Bone marrow (tissue), 2 donors: ENCODE data around the gene DOK3.

ENCODE experiments used
- DNase-seq, 2 donors: peaks; one replicate each; lab custom pipeline; 2025; lab: John Stamatoyannopoulos, UW

The DOK3 gene

DNA sequence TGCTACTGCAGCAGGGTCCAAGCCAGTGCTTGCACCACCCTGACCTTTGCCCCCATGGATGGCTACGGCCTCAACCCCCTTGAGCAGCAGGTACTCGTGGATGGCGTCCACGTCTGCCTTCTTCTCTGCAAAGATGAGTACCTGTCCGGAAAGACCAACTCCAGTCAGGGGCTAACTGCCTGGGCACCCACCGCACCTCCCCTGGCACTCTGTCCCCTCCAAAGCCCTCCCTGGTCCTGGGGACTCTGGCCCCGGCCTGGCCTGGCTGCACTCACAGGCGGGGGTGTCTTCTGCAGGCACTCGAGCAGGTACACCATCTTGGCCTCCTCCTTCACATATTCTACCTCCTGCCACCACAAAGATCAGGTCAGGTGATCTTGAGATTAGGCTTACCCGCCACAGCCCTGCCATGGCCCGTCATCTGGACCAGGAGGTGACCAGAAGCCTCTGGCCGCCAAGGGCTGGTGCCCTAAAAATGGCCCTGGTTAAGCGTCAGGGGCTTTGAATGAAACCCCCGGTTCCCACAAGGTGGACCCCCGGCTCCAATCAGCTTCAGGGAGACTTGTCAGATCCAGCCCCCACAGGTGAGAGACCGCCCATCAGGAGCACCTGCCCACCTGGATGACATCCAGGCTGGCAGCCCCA is 3.2 kb upstream of the DOK3 start:
- no peak for DNase-seq

DNA sequence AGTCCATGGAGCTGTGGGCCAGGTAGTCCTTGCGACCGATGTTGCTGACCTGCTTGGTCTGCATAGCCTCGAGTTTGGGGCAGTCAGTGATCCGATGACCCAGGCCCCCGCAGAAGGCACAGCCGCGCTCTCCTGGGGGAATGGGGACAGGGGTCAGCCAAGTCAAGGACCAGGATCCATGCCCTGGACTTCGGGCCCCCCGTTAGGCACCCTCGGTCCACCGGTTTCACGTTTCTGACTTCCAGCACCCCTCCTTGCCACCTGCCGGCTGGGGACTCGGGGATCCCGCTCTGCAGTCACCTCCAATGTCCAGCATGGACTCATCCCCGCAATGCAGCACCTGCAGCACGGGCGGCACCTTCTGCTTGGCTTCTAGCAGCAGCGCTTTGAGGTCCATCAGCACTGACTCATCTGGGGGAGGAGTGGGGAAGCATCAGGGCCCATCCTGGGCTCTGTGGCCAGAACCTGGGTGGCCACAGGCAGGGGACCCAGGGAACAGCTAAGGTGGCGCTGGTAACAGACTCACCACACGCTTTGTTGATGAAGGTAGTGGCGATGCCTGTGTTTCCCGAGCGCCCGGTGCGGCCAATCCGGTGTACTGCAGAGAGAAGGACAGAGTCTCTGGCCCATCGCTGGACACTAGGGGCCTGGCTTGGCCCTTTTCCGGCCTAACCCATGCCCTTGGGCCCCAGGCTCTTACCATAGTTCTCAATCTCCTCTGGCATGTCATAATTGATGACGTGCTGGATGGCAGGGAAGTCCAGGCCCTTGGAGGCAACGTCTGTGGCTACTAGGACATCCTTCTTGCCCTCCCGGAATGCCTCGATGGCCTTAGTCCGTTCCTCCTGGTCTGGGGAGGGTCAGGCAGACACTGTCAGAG is 2.4 kb upstream of the DOK3 start:
- no peak for DNase-seq

DNA sequence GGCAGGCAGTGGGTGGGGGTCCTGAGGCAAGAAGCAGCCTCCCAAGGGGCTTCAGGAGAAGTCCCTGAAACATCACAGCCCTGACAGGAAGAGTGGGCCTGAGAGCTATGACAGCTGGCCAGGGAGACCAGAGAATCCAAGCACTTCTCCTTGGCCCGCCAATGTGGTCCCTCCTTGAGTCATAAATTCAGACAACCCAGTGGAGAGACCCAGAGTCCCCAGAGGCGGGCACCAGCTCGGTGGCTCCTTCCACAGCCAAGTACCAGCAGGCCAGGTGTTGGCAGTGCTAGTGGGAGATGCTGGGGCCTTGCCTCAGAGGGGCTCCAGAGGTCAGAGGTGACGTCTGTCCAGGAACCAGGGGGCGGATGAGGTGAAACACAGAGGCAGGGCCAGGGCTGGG is 1.6 kb upstream of the DOK3 start:
- DNase-seq, result peak in 1 of 2 donors; percentile 45

DNA sequence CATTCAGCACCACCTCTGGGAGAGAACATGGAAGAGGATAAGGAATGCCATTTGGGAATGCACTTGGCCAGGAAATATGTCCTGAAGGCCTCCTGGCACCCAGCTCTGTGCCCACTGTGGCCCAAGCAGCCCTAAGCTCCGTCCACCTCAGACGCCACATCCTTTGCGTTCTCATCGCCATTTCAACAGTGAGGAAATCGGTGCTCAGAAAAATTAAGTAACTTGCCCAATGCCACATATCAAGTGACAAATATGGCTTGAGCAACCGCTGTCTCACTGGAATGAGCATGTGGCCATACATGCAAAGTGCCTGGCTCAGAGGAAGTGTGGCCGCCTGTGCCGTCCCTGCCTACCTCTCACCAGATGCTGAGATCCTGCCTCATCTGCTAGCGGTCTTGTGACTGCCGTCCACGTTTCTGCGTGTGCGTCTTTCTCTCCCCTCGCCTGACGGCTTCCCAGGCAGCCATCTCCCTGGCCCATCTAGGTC is 984 bp upstream of the DOK3 start:
- peak in 1 of 2 donors; percentile 45 for DNase-seq

DNA sequence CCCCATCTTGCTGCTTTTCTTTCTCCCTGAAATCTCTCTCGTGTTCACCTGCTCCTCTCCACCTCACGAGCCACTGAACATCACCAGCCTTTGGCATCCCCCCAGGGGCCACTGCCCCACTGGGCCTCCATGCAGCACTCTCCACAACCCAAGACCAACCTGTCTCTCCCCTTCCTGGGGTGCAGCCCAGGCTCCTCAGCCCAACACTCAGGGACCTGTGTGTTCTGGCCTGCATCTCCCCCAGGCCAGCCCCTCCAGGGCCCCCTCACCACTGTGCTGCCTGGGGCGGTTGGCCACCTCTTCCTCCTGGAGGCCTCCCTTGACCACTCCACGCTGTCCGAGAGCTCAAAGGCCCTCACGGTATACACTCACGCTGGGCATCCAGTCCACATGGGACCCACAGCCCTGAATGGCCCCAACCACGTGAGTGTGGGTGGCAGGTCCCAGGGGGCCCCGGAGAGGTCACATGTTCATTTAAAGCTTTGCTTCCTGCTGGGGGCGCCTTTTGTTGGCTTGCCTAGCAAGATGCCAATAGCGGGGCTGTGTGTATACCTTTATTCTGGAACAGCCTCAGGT is 453 bp upstream of the DOK3 start:
- no peak for DNase-seq

DNA sequence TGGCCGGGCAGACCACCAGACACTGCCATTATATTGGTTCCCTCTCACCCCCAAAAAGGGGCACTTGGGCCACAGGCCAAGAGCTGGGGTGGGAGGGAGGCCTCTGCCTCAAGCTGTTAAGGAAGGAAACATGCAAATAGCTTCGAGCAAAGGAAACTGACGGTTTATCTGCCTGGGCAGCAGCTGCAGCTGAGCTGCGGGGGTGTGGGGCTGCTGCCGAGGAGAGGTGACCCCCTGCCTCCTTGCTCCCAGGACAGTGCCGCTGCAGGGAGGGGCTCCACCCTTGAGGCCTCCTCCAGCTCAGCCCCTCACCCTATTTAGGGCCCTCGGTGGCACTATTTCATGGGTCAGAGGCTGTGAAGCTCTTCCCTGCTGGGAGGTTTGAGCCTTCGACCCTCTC is 789 bp downstream of the DOK3 start:
- DNase-seq, result peak in 1 of 2 donors; percentile 30

DNA sequence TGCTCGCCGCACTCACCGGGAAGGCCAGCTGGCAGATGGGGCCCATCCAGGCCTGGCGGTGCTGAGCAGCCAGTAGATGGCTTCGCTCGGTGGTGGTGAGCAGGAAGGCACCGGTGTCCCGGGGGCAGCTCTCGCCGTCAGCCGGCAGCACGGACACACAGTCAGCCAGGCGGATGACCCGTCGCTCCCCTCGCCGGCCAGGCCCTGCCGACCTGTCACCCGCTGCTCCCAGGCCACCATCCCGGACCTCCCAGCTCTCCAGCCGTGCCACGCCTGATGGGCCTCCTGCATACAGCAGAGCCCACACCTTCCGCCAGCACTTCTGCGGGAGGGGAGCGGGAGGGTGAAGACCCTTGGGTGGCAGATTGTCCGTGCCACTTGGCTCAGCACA is 1.4 kb downstream of the DOK3 start:
- DNase-seq, result no peak

DNA sequence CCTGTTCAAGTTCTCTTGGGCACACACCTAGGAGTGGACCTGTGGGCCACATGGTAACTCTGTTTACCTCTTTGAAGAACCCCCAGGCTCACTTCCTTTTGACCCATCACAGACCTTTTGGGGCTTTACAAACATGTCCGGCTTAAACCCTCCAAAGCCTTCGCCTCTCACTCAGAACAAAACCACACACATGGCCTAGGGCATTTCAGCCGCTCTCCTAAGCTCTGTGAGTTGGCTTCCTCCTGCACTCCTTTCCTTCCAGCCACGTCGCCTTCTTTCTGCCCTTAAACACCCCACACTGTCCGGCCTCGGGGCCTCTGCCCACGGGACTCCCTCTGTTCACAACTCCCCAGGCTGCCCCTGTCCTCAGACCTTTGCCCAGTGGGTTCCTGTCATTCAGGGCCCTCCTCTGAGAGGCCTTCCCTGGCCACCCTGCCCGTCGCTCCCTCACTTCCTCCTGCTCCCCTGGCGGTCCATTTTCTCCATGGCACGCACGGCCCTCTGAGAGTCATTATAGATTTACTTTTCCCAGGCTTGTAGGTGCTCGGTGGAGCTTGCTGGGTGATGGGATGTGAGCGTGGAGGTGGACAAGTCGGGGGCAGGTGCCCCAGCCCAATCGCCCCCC is 1.9 kb downstream of the DOK3 start:
- peak; percentile 23 to 37 for DNase-seq

DNA sequence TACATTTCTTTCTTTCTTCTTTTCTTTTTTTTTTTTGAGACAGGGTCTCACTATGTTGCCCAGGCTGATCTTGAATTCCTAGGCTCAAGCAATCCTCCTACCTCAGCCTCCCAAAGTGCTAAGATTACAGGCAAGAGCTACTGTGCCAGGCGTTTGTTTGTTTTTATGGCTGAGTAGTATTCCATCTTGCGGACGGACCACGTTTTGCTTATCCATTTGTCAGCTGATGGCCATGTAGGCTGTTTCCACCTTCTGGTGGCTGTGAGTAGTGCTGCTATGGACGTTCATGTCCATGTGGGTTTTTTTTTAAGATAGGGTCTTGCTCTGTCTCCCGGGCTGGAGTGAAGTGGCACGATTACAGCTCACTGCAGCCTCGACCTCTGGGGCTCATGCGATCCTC is 2.5 kb downstream of the DOK3 start:
- DNase-seq, result no peak

DNA sequence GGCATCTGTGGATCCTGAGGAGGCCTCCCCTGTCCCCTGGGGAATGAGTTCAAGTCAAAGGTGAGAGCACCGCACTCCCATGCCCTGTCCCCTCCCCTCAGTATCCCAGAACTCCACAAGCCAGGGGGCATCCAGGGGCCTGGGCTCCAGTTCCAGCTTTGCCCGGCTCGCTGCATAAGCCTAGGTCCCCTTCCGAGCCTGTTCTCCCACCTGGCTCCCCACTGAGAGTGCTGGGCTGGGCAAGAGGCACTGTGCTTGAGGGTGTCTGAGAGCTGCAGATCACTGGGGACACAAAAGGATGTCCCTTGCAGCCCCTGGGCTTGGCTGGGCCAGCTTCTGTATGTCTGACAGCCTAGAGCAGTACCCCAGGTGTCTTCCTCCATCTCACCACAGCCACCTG is 4.6 kb downstream of the DOK3 start:
- DNase-seq, result no peak

DNA sequence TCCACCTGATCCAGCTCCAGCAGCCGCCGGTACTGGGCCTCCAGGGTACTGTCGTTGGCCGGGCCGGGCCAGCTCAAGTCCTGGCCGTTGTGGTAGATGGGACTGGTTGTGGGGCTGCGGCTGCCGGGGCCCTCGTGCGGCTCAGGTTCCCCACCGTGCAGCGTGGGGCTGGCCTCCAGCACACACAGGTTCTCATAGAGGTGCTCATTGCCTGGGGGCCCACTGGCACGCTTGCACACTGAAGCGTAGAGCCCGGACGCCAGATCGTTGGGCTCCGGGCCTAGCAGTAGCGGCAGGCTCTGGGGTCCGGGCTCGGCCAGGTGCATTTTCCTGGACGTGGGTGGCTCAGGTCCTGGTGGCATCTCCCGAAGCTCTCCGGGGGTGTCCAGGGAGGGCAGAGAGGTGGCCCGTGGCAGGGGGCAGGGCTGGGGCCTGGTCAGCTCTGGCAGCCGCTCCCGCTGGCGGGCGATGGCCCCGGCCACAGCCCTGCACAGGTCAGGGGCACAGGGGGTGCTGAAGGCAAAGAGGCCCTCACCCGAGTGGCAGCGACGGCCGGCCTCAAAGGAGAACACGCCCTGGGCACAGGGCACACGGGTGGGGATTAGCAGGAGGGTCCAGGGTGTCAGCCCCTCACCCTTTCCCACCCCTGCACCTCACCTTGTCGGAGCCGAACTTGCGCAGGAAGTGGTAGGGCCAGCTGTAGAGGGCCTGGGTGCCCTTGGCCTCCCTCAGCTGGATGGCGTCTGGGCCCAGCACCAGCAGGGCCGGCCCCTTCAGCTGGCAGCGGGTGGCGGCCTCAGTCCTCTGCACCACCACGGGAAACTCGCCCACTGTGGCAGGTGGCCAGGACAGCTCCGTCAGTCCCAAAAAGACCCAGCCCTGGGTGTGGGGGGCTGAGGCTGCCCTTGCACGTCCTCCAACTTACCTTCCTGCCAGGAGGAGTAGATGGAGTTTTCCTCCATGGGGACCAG is 5.3 kb downstream of the DOK3 start:
- no peak for DNase-seq

DNA sequence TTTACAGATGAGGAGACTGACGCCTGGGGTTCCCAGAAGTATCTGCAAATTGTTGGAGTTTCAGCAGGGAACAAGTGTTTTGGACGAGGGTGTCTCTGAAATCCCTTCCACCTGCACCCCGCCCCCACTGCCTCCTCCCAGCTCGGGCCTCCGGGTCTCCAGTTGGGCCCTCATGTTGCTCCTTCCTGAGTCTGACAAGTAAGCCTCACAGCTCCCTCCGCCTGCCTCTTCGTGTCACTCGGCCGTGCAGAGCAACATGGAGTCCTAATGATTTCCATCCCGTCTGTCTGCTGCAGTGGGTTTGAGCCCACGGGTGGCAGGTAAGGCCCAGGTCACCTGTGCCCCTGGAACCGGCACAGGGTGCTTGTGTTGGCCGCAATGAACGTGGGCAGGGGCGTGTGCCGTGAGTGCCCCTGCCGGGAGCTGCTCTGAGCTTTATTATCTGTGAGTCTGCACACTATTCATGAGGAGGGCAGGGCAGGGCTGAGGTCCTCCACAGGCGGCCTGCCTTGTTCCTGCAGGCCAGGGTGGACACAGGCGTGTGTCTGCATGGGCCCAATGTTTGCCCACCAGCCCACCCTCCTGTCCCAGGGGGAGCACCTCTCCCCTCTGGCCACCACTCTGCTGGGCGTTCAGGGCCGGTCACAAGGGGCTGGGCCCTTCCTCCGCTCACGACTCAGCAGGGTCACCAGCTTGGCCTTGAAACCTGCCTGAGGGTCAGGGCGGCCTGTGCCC is 6.1 kb downstream of the DOK3 start:
- DNase-seq, result no peak

DNA sequence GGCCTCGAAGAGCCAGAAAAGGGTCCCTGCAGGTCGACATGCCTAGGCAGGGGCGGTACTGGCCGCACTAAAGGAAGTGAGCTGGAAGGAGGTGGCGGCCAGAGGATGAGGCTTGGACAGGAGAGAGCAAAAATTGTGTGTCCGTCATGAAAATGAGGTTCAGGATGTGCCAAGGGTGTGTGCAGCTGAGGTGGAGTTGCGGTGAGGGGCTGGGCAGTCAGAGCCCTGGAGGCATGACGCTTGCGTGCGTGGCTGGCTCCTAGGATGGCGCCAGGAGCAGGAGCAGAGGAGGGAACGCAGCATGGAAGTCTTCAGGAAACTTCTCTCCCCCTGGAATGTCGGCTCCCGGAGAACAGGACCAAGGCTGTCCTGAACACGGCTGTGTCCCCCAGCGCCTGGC is 6.7 kb downstream of the DOK3 start:
- DNase-seq, result no peak

DNA sequence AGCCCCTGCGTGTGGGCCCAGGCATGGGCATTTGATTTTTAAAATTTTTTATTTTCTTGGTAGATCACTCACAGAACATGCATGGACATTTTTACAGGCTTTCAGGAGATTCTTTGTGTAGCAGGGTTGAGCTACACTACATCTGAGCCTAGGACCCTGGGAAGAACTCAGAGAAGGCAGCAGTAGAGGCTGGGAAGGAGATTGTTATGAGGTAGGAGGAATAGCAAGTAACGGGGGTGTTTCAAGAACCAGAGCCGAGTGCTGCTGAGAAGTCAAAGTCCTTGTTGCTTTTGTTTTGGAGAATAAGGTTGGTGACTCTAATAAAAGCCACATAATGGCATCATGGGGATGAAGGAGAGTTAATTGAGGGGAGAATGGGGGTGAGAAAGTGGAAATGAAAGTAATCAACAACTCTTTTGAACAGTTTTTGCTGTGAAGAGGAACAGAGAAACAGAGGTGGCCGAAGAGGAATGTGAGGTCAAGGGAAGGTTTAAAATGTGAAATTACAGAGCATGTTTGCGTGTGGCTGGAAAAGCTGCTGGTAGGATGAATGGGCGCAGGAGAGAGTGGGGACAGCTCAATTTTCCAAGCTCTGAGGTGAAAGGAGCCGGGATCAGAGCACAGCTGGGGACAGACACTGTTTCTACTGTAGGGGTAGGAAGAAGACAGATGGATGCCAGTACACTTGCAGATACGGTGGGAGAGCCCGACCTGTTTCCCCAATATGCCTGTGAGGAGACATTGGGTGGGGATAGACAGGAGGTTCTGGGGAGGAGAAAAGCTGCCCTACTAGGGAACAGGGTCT is 7.5 kb downstream of the DOK3 start:
- DNase-seq, result no peak

DNA sequence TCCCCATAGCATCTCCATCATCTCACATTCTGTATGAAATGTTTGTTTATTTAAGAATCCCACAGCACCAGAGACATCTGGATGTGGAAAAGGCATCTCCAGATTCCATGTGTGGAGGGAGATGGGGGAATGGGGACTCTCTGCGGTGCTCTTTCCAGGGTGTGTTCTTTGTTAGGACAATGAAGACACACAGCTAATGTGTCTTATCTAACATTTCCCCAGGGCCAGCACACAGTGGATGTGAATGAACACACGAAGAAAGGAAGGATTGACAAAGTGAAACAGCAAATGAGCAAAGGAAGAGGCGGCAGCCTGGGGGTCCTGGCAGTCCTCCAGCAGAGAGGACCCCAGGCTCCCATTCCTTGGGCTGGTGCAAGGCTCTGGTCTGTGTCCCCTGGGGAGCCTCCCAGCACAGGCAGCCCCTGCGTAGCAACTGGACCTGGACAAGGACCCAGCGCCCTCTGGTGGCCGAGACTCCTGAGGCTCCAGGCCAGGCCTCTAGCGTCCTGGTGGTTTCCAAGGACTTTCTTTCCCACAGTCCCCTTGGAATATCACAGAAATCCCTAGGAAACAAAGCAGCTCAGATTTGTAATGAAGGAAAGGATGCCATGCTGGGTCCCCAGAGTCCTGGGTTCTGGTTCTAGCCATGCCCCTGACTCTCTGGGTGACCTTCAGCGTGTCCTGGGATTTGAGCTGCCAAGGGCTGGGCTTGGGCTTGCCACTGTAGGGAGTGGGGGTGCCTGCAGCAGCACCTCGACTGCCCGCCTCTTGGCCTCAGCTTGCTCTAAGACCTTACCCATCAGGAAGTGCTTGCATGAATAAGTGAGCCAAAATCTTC is 8.7 kb downstream of the DOK3 start:
- DNase-seq, result peak; percentile 42 to 68

DNA sequence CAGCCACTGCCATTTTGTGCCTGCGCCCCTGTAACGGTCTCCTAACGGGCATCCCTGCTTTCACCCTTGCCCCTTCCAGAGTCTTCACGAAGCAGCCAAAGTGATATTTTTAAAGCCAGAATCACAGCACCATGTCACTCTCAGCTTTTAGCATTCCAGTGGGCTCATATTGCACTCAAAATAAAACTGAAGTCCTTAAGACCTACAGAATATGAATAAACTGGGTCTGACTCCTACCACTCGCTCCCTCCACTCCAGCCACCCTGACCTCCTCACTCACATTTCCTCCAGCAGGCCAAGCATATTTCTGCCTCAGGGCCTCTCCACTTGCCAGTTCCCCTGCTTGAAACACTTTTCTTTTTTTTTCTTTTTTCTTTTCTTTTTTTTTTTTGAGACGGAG is 9.8 kb downstream of the DOK3 start:
- DNase-seq, result no peak

DNA sequence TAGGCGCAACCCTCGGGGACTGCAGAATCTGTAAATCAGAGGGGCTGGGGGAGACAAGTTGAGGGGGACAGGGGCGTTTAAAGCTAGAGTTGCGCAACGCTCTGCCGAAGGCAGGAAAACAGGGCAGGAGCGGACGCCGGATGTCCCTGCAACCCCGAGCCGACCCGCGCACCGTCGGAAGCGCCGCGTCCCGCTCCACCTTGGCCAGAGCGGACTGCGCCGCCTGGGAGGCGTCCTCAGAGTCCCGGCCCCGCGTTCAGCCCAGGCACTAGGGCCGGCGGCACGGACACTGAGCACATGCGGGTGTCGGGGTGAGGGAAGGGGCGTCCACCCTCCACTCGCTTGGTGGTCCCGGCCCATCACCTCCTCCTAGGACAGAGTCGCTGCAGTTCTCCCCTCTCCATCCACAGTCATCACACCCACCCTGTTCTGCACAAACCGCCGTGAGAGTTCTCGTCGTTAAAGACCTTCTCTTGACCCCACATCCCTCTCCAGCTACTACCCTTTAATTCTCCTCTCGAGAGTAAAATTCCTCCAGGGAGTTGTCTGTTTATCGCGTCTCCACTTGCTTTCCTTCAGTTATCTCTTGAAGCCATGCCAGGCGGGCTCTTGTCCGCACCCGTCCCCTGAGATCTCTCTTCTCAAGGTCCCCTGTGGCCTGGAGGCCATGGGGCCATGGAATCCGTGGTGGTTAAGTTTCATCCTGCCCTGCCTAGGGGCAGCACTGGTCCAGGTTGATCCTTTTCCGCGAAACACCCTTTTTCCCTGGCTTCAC is 11.4 kb downstream of the DOK3 start:
- DNase-seq, result no peak
